NCI-H2029 (cell line): ENCODE data around the gene TSPAN17.

Source experiments
- DNase-seq: peaks from one replicate; lab custom pipeline; 2025; lab: John Stamatoyannopoulos, UW

The TSPAN17 gene

DNA sequence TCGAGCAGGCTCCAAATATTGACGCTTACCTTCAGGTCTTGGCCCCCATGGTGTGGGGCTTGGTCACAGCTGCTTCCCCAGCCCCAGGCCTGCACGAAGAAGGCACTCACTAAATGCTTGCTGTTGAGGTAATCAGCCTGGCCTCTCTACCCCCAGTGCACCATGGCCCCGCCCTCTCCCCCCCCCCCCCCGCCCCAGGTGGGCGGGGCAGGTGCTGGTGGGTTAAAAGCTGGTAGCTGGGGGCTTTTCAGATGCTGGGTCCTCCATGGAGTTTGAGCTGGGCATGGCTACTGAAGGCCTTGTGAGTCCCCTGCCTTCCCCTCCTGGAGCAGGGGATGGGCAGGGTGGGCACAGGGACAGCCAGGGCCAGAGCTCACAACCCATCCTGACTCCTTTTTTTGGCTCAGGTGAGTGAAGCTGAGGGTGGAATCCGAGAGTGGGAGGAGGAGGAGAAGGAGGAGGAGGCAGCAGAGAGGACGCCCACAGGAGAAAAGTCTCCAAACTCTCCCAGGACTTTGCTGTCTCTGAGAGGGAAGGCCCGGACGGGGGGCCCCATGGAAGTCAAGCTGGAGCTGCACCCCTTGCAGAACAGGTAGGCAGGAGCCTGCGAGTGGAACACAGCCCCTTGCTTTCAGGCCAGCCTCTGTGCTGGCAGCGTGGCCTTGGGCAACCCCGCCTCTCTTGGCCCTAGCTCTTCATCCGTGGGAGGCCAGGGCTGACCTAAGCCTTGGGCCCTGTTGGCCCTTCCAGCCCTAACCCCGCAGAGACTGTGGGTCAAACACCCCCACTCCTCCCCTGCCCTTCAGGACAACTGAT is 4.4 kb upstream of the TSPAN17 start:
- DNase-seq = no peak

- DNase-seq = no peak
Observed at GRCh38 chr5:176643491-176644219, 3.6 kb upstream of the TSPAN17 start.

- no peak for DNase-seq
Observed at GRCh38 chr5:176644294-176644693, 3.0 kb upstream of the TSPAN17 start.

DNA sequence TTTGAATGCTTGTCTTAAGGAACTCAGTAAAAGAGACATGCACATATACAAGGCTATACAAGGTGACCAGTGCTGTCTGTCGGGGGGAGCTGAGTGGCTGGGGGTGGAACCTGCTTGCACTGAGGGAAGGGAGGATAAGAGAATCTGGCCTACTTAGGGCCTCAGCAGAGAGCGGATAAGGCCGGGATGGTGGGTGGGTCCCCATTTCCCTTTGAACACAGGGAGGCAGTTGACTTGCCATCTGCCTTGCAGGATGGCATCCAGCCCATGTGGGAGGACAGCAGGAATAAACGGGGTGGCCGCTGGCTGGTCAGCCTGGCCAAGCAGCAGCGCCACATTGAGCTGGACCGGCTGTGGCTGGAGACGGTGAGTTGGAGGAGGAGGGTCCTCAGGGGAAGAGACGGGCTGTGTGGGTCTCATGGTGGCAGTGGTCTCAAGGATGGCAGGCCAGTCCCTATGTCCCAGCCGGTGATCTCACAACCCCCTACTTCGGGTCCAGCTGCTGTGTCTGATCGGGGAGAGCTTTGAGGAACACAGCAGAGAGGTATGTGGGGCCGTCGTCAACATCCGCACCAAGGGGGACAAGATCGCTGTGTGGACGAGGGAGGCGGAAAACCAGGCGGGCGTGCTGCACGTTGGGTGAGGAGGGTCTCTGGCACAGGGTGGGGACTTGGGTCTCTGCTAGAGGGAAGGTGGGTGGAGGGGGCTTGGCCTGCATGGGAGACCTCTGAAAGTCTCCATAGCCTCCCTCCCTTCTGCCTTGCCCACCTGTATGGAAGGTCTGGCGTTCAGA is 2.2 kb upstream of the TSPAN17 start:
- DNase-seq = no peak

GRCh38 chr5:176646049-176646706 is 1.1 kb upstream of the TSPAN17 start:
- no peak for DNase-seq

DNA sequence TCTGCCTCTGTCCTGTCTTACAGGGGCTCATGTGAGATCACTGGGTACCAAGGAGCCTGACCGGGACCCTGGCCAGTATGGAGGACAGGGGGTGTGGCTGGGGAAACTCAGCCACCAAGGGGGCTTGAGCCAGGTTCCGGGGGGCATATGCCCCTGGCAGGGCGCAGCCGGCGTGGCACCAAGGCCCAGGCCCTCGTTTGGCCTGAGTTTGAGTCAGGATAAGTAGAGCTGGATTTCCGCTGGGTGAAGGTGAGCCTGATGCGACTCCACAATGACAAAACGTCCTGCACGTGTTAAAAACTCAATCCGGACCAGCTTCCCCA is 616 bp upstream of the TSPAN17 start:
- no peak for DNase-seq

GRCh38 chr5:176647843-176648473 is 674 bp downstream of the TSPAN17 start:
- peak; percentile 40 for DNase-seq

GRCh38 chr5:176648474-176649194 is 1.4 kb downstream of the TSPAN17 start:
- DNase-seq = no peak

DNA sequence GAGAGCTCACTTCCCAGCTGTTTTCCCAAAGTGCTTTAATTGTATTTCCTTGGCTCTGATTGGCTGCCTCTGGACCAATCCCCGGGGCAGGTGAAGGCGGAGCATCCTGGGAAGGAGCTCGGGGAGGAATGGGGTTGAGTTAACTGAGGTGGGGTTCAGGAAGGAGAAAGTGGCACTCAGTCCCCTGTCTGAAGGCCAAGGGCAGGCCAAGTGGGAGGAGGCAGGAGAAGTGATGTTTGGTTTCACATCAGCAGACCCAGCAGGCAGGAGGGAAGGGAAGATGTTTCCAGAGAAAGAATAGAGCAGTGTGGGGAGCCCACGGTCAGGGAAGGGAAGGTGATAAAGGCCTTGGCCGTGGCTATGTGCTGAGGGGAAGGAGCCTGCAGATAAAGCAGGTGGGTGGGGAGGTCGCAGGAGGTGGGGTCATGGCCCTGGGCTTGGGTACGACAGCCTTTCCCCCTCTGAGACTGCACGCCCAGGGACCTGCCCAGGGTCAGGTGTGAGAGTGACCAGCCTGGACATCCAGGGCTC is 3.1 kb downstream of the TSPAN17 start:
- DNase-seq = no peak

DNA sequence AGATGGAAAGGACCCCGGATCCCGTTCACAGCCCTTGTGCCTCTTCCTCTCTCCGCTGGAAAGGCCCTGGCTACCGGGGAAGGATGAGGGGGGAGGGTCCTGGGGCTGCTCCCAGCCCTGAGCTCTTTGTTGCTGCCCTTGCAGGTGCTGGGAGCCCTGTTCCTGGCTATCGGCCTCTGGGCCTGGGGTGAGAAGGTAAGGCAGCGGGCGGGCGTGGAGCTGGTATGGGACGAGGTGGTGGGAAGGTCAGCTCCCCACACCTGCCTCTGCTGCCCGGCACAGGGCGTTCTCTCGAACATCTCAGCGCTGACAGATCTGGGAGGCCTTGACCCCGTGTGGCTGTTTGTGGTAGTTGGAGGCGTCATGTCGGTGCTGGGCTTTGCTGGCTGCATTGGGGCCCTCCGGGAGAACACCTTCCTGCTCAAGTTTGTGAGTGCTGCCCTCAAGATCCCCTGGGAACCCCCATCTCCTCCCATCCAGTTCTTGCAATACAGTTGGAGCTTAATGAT is 4.2 kb downstream of the TSPAN17 start:
- DNase-seq = no peak

GRCh38 chr5:176652136-176652535 is 4.9 kb downstream of the TSPAN17 start:
- DNase-seq = no peak

GRCh38 chr5:176653401-176654385 is 6.4 kb downstream of the TSPAN17 start:
- no peak for DNase-seq

DNA sequence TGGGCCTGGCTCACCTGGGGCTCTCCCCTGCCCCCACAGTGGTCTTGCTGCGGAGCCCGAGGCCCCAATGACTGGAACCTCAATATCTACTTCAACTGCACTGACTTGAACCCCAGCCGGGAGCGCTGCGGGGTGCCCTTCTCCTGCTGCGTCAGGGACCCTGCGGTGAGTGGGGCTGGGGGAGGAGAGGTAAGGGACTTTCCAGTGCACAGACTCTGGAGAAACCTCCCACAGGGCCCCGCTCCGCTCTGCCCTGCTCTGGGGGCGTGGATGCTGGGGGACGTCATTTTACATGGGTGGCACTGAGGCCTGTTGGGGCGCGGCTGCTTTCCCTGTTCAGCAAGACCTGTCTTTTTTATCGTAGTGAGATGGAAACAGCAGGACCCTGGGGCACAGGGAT is 7.6 kb downstream of the TSPAN17 start:
- no peak for DNase-seq

DNA sequence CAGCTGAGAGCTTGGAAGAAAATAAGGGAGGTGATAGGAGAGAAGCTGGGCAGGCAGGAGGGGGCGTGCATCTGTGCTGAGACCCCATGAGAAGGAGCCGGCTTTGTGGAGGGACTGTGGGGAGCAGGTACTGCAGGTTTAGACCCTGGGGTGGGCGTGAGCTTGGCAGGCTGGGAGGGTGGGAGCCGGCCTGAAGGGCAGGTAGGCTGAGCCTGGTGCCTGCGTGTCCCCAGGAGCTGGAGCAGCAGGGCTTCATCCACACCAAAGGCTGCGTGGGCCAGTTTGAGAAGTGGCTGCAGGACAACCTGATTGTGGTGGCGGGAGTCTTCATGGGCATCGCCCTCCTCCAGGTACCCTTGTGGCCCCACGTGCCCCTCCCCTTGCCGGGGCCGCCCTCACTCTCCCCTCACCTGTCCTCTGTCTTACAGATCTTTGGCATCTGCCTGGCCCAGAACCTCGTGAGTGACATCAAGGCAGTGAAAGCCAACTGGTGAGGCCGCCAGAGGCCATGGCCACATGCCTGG is 9.2 kb downstream of the TSPAN17 start:
- DNase-seq = no peak

- DNase-seq = peak; percentile 51
Observed at GRCh38 chr5:176658007-176658599, 10.8 kb downstream of the TSPAN17 start.

GRCh38 chr5:176658817-176659511 is 11.7 kb downstream of the TSPAN17 start:
- DNase-seq = peak; percentile 40

DNA sequence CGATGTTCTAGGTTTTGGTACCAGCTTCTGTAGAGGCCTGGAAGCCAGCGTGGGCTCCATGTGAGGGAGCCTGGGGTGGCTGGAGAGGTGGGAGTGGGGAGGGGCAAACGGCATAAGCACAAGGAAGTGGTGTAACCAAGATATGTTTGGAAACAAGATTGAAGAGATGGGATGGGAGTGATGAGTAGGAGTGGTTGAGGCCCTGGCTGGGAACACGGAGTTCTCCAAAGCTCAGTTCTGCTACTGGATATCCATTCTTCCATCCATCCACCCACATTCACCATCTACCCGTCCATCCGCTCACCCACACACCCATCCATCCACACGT is 12.2 kb downstream of the TSPAN17 start:
- DNase-seq = no peak

GRCh38 chr5:176659860-176660461 is 12.7 kb downstream of the TSPAN17 start:
- no peak for DNase-seq
